CD4-positive, alpha-beta T cell (primary cell): ENCODE data around the gene CD4. TPM values are rescaled to one million over a fixed set of nuclear protein-coding genes. Genes with fewer than 3 reads are reported as not detected.
"Not testable (repeated sequence)": the region's sequence is repeated elsewhere in the genome, so short reads cannot be mapped to it uniquely, and the experiment has no call there.

Source experiments
- ATAC-seq: fragments of 200-7000 bp; cut with Tn5 transposase; one replicate; pipeline ENCODE4 v1.10.0; 2022; ENCODE audit warnings: mild to moderate bottlenecking; ENCODE audit not compliant: poor library complexity
- CTCF ChIA-PET: fragments of 350-600 bp; sonication (Branson Sonifier 250); formaldehyde crosslinking; loops from one replicate; lab custom pipeline; 2021; ENCODE audit warnings: antibody characterized with exemption, inconsistent platforms; lab: Charles Lee
- POLR2A ChIA-PET: fragments of 350-600 bp; sonication (Branson Sonifier 250); formaldehyde crosslinking; loops from one replicate; lab custom pipeline; 2021; ENCODE audit warnings: antibody characterized with exemption, inconsistent platforms; lab: Charles Lee
- DNase-seq, 14 experiments: peaks; one replicate each; pipeline ENCODE4 v3.0.0-alpha.2; 2013 to 2020; ENCODE audit warnings: mixed read lengths in 2 of 14
- H3K27ac ChIP-seq, 2 donors: one replicate each; pipeline versions ENCODE4 v1.5.1 to v1.7.0; 2013; ENCODE audit warnings: low read length in 2 of 2, low read depth in 1 of 2, mild to moderate bottlenecking in 1 of 2
- H3K27me3 ChIP-seq, 2 experiments: 1 replicate in 1 of 2; 2 replicates in 1 of 2; pipeline versions ENCODE4 v1.6.1 to v1.7.0; 2013; ENCODE audit warnings: low read length in 2 of 2, control low read depth in 1 of 2, mild to moderate bottlenecking in 1 of 2, moderate library complexity in 1 of 2; ENCODE audit not compliant: insufficient read depth in 2 of 2, control insufficient read depth in 1 of 2
- H3K36me3 ChIP-seq: one replicate; pipeline ENCODE4 v1.6.1; 2013; ENCODE audit warnings: low read length, control low read depth; ENCODE audit not compliant: insufficient read depth
- H3K4me1 ChIP-seq: one replicate; pipeline ENCODE4 v1.6.1; 2013; ENCODE audit warnings: low read length, control low read depth; ENCODE audit not compliant: insufficient read depth
- H3K4me3 ChIP-seq: one replicate; pipeline ENCODE4 v1.5.1; 2013; ENCODE audit warnings: mild to moderate bottlenecking, low read length, moderate library complexity
- H3K9me3 ChIP-seq, 2 experiments: 1 replicate in 1 of 2; 2 replicates in 1 of 2; pipeline versions ENCODE4 v1.6.1 to v1.7.0; 2013; ENCODE audit warnings: low read length in 2 of 2, mild to moderate bottlenecking in 2 of 2, control low read depth in 1 of 2, moderate library complexity in 1 of 2; ENCODE audit not compliant: control insufficient read depth in 1 of 2, insufficient read depth in 1 of 2
- H3K27ac Mint-ChIP-seq: one replicate; pipeline ENCODE4 v1.8.0; 2020; ENCODE audit warnings: mixed read lengths
- H3K27me3 Mint-ChIP-seq: one replicate; pipeline ENCODE4 v1.8.0; 2021; ENCODE audit warnings: mixed read lengths
- H3K36me3 Mint-ChIP-seq: one replicate; pipeline ENCODE4 v1.8.0; 2021; ENCODE audit warnings: low read depth, mixed read lengths
- H3K4me1 Mint-ChIP-seq: one replicate; pipeline ENCODE4 v1.8.0; 2021; ENCODE audit warnings: low read depth, mixed read lengths
- H3K4me3 Mint-ChIP-seq: one replicate; pipeline ENCODE4 v1.8.0; 2020; ENCODE audit warnings: mild to moderate bottlenecking, mixed read lengths
- H3K9me3 Mint-ChIP-seq: one replicate; pipeline ENCODE4 v1.8.0; 2020; ENCODE audit warnings: mixed read lengths
- intact Hi-C, 2 experiments: fragments of 100-400 bp; cut with DNase I in 1 of 2; cut with micrococcal nuclease in 1 of 2; formaldehyde crosslinking; loops; one replicate each; pipeline versions ENCODE4 v1.15.1 to v1.9.0; 2023 to 2025; cut with DNase I, micrococcal nuclease
- total RNA-seq, 174 experiments: library from RNA in 2 of 174; stranded (reverse) in 2 of 174; gene quantifications; one replicate each; pipeline ENCODE4 v1.2.3 and lab custom pipeline; 2021 to 2026
- TF ChIP-seq, protein P1 (sequence below): fragments of 200-600 bp; IDR thresholded peaks from one replicate; pipeline ENCODE4 v1.8.0; 2022; ENCODE audit warnings: antibody characterized with exemption, mild to moderate bottlenecking

The CD4 gene
- total RNA-seq, 2 experiments from 2014 or later = 134 to 136 TPM

DNA sequence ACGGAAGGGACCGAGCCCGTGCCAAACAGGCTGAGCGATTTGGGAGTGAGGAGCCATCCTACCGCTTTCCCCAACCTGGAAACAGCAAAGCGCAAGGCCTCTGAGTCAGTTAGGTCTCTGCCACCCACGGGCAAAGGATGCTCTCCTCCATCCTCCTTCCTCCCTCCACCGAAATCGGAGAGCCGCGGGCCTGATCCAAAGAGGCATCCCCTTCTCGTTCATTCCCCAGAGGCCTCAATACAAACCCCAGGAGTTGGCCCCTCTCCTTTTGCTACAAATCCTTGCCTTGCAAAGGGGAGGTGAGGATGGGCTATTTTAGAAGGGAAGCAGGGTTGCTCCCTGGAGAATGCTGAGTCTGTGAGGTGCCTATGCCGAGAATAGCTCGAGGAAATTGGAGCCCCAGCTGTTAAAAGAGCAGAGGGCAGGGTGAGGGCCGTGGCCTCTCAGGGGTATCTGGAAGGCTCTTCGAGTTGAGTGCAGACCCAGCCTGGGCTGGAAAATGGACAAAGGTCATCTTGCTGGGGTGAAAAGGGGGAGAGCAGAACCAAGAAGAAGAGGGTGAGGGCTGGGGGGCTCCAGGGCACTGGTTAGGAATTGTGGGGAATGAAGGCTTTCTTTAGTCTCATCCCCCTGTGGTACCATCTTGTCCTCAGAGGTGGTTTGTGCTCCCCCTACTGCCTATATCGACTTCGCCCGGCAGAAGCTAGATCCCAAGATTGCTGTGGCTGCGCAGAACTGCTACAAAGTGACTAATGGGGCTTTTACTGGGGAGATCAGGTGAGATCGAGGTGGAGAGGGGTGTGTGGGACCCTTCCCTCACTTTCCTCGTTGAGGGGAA lies 79.1 kb downstream of the CD4 start:
- POLR2A ChIA-PET = interaction anchor here (0.8 to 5.7 kb wide), 15 partner anchors 15 to 239 kb away, joined by 3 to 90 read pairs (median 7); partner anchors contain the start of genes C12orf57, CDCA3, COPS7A and ENO2
- Histone ChIP-seq H3K9me3 (no peaks in the 10 kb centered on the region), H3K4me3 (peak overlapping the region; percentile 68), H3K36me3 (peaks cover 38% of the 10 kb centered on the region), H3K4me1 (peaks cover 57% of the 10 kb centered on the region), H3K27me3 (no peaks in the 10 kb centered on the region), H3K27ac (peak overlapping the region; percentile 61 to 73)
- DNase-seq (peak in 2 of 14 experiments; percentile 5 to 46), ATAC-seq (no peak)
- H3K36me3 Mint-ChIP-seq = peaks cover 54% of the 10 kb centered on the region
- no peaks in the 10 kb centered on the region for H3K9me3 Mint-ChIP-seq
- CTCF ChIA-PET = interaction anchor here (0.9 to 10.3 kb wide), 18 partner anchors 16 to 259 kb away, joined by 3 to 153 read pairs (median 6); partner anchors contain the start of genes C12orf57, C1RL, CDCA3 and ENO2
- intact Hi-C loops = loop anchor here (1.0 to 5.0 kb wide), 8 partner anchors 16 to 245 kb away; partner anchors contain the start of genes C1R (in 2 of the 2), C12orf57 (in 1 of the 2), RNU7-1 (in 1 of the 2) and USP5 (in 1 of the 2)
- peak overlapping the region; percentile 70 for H3K4me3 Mint-ChIP-seq
- TF ChIP-seq, protein P1, sequence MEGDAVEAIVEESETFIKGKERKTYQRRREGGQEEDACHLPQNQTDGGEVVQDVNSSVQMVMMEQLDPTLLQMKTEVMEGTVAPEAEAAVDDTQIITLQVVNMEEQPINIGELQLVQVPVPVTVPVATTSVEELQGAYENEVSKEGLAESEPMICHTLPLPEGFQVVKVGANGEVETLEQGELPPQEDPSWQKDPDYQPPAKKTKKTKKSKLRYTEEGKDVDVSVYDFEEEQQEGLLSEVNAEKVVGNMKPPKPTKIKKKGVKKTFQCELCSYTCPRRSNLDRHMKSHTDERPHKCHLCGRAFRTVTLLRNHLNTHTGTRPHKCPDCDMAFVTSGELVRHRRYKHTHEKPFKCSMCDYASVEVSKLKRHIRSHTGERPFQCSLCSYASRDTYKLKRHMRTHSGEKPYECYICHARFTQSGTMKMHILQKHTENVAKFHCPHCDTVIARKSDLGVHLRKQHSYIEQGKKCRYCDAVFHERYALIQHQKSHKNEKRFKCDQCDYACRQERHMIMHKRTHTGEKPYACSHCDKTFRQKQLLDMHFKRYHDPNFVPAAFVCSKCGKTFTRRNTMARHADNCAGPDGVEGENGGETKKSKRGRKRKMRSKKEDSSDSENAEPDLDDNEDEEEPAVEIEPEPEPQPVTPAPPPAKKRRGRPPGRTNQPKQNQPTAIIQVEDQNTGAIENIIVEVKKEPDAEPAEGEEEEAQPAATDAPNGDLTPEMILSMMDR = no peak
- H3K27ac Mint-ChIP-seq = peak overlapping the region; percentile 67
- H3K4me1 Mint-ChIP-seq = peaks cover 59% of the 10 kb centered on the region
- no peaks in the 10 kb centered on the region for H3K27me3 Mint-ChIP-seq

DNA sequence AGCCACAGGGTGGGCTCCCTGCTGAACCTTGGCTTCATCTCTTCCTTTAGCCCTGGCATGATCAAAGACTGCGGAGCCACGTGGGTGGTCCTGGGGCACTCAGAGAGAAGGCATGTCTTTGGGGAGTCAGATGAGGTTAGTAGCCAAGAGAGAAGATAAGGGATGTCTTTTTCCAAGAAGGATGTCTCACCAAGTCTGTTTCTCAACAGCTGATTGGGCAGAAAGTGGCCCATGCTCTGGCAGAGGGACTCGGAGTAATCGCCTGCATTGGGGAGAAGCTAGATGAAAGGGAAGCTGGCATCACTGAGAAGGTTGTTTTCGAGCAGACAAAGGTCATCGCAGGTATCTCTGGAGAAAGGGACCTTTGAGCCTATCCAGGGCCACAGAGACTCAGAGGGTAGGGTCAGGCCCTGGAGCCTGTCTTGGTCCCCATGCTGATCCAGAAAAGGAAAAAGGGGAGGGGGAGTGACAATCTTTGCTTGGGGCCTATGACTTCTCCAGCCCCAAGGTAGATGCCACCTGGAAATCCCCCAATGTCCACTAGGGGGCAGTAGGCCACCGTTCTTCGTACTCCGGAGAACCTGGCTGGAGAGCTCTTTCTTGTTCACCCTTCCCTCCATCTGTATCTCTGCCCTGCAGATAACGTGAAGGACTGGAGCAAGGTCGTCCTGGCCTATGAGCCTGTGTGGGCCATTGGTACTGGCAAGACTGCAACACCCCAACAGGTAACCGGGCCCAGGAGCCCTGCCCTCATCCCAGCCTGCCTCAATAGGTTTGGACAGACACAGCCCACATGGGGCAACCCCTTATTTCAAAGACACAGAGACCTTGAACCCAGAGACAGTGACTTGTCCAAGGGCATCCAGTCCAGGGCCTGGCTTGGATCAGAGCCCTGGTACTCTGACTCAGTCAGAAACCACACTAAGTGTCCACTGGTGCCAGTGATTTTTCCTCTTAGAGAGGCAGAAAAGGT lies 80.0 kb downstream of the CD4 start:
- ATAC-seq = peak; percentile 18
- Mint-ChIP-seq H3K4me3 (peak overlapping the region; percentile 70), H3K9me3 (no peaks in the 10 kb centered on the region), H3K27me3 (no peaks in the 10 kb centered on the region), H3K27ac (peak overlapping the region; percentile 67), H3K4me1 (peaks cover 64% of the 10 kb centered on the region), H3K36me3 (peaks cover 47% of the 10 kb centered on the region)
- ChIA-PET CTCF (interaction anchor here (0.6 to 10.3 kb wide), 24 partner anchors 11 to 260 kb away, joined by 3 to 153 read pairs (median 5); partner anchors contain the start of genes C12orf57, C1RL, CDCA3 and ENO2), POLR2A (interaction anchor here (0.7 to 5.7 kb wide), 12 partner anchors 16 to 244 kb away, joined by 3 to 90 read pairs (median 6); partner anchors contain the start of genes C12orf57, C1RL, CDCA3 and MLF2)
- H3K4me3 ChIP-seq = no peak overlapping the region
- H3K4me1 ChIP-seq = peaks cover 66% of the 10 kb centered on the region
- peak; percentile 79 to 91 (median 86) for DNase-seq
- TF ChIP-seq, protein P1 = peak; percentile 84
- no peaks in the 10 kb centered on the region for H3K27me3 ChIP-seq
- intact Hi-C loops = loop anchor here (1.0 to 5.0 kb wide), 10 partner anchors 17 to 244 kb away; partner anchors contain the start of genes C1R (in 2 of the 2), C12orf57 (in 1 of the 2), ENO2 (in 1 of the 2) and LPCAT3 (in 1 of the 2)
- H3K27ac ChIP-seq = peak overlapping the region; percentile 9 to 73
- peaks cover 32% of the 10 kb centered on the region for H3K36me3 ChIP-seq
- H3K9me3 ChIP-seq = no peaks in the 10 kb centered on the region

DNA sequence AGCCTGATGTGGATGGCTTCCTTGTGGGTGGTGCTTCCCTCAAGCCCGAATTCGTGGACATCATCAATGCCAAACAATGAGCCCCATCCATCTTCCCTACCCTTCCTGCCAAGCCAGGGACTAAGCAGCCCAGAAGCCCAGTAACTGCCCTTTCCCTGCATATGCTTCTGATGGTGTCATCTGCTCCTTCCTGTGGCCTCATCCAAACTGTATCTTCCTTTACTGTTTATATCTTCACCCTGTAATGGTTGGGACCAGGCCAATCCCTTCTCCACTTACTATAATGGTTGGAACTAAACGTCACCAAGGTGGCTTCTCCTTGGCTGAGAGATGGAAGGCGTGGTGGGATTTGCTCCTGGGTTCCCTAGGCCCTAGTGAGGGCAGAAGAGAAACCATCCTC lies 81.0 kb downstream of the CD4 start:
- Mint-ChIP-seq H3K4me3 (peak overlapping the region; percentile 88), H3K27ac (peak overlapping the region; percentile 76), H3K4me1 (peaks cover 69% of the 10 kb centered on the region), H3K36me3 (peaks cover 38% of the 10 kb centered on the region)
- peaks cover 71% of the 10 kb centered on the region for H3K4me1 ChIP-seq
- intact Hi-C loops = loop anchor here (5.0 kb wide), 2 partner anchors 42 to 147 kb away; partner anchors contain the start of genes ENO2 (in 1 of the 2) and LPCAT3 (in 1 of the 2)
- ChIA-PET CTCF (interaction anchor here (0.5 to 10.3 kb wide), 6 partner anchors 18 to 184 kb away, joined by 3 to 153 read pairs (median 18); partner anchors contain the start of genes C12orf57, CDCA3, RNU7-1 and USP5), POLR2A (interaction anchor here (4.2 kb wide), 1 partner anchor 18 kb away, joined by 106 read pairs; the partner anchor contains the start of genes CDCA3 and USP5)
- H3K36me3 ChIP-seq = peaks cover 24% of the 10 kb centered on the region
- not testable (repeated sequence) for H3K27ac ChIP-seq, H3K9me3 ChIP-seq, H3K4me3 ChIP-seq, ATAC-seq, DNase-seq, H3K27me3 ChIP-seq, H3K9me3 Mint-ChIP-seq, H3K27me3 Mint-ChIP-seq

Other genes with a start within 250 kb of the CD4 start
- gene IFFO1, start 233.5 kb upstream of the CD4 start, total RNA-seq = 10 to 100 TPM; 21.6 to 21.9 TPM
- 10 to 100 TPM; 75.3 to 76.8 TPM for gene NOP2, start 221.2 kb upstream of the CD4 start, total RNA-seq
- 100 to 1,000 TPM; 288 to 292 TPM for gene CHD4, start 182.1 kb upstream of the CD4 start, total RNA-seq
- 1 to 10 TPM; 2.8 to 3.0 TPM for gene LPAR5, start 153.6 kb upstream of the CD4 start, total RNA-seq
- gene ACRBP, start 142.1 kb upstream of the CD4 start, total RNA-seq = under 1 TPM; 0.58 to 0.95 TPM
- gene ING4, start 126.4 kb upstream of the CD4 start, total RNA-seq = 10 to 100 TPM; 13.8 to 17.4 TPM
- 10 to 100 TPM; 67.6 TPM for gene ZNF384, start 100.2 kb upstream of the CD4 start, total RNA-seq
- gene PIANP, start 88.7 kb upstream of the CD4 start, total RNA-seq = under 1 TPM; 0.87 to 0.99 TPM
- gene COPS7A, start 65.5 kb upstream of the CD4 start, total RNA-seq = 1 to 10 TPM; 9.4 to 9.6 TPM
- 100 to 1,000 TPM; 114 to 121 TPM for gene MLF2, start 36.4 kb upstream of the CD4 start, total RNA-seq
- gene PTMS, start 23.2 kb upstream of the CD4 start, total RNA-seq = 1 to 10 TPM; 1.5 to 1.9 TPM
- gene LAG3, start 17.0 kb upstream of the CD4 start, total RNA-seq = 1 to 10 TPM in 1 of 2 experiments, under 1 TPM in 1; 0.82 to 1.4 TPM
- not detected for gene GPR162, start 32.3 kb downstream of the CD4 start, total RNA-seq
- 1 to 10 TPM; 2.5 to 4.1 TPM for gene P3H3, start 38.9 kb downstream of the CD4 start, total RNA-seq
- under 1 TPM; 0.75 to 0.85 TPM for gene GNB3, start 51.4 kb downstream of the CD4 start, total RNA-seq
- gene CDCA3, start 61.8 kb downstream of the CD4 start, total RNA-seq = under 1 TPM; 0.80 to 0.89 TPM
- gene USP5, start 62.6 kb downstream of the CD4 start, total RNA-seq = 10 to 100 TPM; 31.8 to 33.4 TPM
- gene TPI1, start 78.0 kb downstream of the CD4 start, total RNA-seq = 10 to 100 TPM; 46.8 to 48.7 TPM
- 1 to 10 TPM; 3.2 to 3.3 TPM for gene SPSB2, start 83.8 kb downstream of the CD4 start, total RNA-seq
- 1 to 10 TPM; 3.2 to 4.7 TPM for gene LRRC23, start 115.3 kb downstream of the CD4 start, total RNA-seq
- gene ENO2, start 125.1 kb downstream of the CD4 start, total RNA-seq = 100 to 1,000 TPM in 1 of 2 experiments, 10 to 100 TPM in 1; 85.6 to 103 TPM
- gene ATN1, start 138.4 kb downstream of the CD4 start, total RNA-seq = 10 to 100 TPM; 28.7 to 29.6 TPM
- gene RNU7-1, start 154.3 kb downstream of the CD4 start, total RNA-seq = not detected
- gene C12orf57, start 154.5 kb downstream of the CD4 start, total RNA-seq = 100 to 1,000 TPM; 305 to 311 TPM
- 10 to 100 TPM; 79.0 to 83.5 TPM for gene PTPN6, start 161.8 kb downstream of the CD4 start, total RNA-seq
- 100 to 1,000 TPM; 138 to 147 TPM for gene PHB2, start 181.1 kb downstream of the CD4 start, total RNA-seq
- gene EMG1, start 181.4 kb downstream of the CD4 start, total RNA-seq = 10 to 100 TPM; 33.9 to 34.8 TPM
- gene LPCAT3, start 228.9 kb downstream of the CD4 start, total RNA-seq = 10 to 100 TPM; 11.8 to 14.8 TPM